Hepatocyte (in vitro differentiated cells): ENCODE measurements around the gene PLXNC1.

ENCODE experiments used
- EZH2phosphoT487 ChIP-seq: fragments of 200-600 bp; sonication (generic); IDR thresholded peaks from one replicate; pipeline ENCODE4 v1.6.1; 2018; ENCODE audit warnings: antibody characterized with exemption, mild to moderate bottlenecking, low read depth, moderate library complexity; ENCODE audit not compliant: unreplicated experiment, severe bottlenecking
- TF ChIP-seq, protein P1 (sequence below): fragments of 200-600 bp; sonication (generic); IDR thresholded peaks from 2 replicates; pipeline ENCODE4 v1.5.1; 2016; ENCODE audit warnings: antibody characterized with exemption, mild to moderate bottlenecking; ENCODE audit not compliant: poor library complexity

GRCh38 chr12:94258593-94258992, 110.2 kb downstream of the PLXNC1 start:
- TF ChIP-seq, protein P1, sequence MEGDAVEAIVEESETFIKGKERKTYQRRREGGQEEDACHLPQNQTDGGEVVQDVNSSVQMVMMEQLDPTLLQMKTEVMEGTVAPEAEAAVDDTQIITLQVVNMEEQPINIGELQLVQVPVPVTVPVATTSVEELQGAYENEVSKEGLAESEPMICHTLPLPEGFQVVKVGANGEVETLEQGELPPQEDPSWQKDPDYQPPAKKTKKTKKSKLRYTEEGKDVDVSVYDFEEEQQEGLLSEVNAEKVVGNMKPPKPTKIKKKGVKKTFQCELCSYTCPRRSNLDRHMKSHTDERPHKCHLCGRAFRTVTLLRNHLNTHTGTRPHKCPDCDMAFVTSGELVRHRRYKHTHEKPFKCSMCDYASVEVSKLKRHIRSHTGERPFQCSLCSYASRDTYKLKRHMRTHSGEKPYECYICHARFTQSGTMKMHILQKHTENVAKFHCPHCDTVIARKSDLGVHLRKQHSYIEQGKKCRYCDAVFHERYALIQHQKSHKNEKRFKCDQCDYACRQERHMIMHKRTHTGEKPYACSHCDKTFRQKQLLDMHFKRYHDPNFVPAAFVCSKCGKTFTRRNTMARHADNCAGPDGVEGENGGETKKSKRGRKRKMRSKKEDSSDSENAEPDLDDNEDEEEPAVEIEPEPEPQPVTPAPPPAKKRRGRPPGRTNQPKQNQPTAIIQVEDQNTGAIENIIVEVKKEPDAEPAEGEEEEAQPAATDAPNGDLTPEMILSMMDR, result no peak
- no peak for TF ChIP-seq EZH2phosphoT487
